ENCODE results near the gene PANK3. TPM values are rescaled to one million over a fixed set of nuclear protein-coding genes. Genes with fewer than 3 reads are reported as not detected.
A peak's percentile ranks its signal among the peaks of the same experiment; 100 is the strongest.
"Not testable (repeated sequence)": the region's sequence is repeated elsewhere in the genome, so short reads cannot be mapped to it uniquely, and the experiment has no call there.

Gene PANK3
- total and polyA plus RNA-seq, 5 donors, result 5.3 to 38.6 (median 32.6) TPM

- intact Hi-C loops (cut with DNase I), result no loop called here
- 17% methylated on average over 3 of the region's 3 CpGs for WGBS
- ATAC-seq, result no peak
These were observed 1.2 kb downstream of the PANK3 start for GRCh38 chr5:168578006-168578405.

GRCh38 chr5:168575391-168576372 is 3.5 kb downstream of the PANK3 start:
- Histone ChIP-seq H3K27me3 (ENCODE audit: control insufficient read depth, insufficient read depth) (no peaks in the 10 kb centered on the region), H3K4me3 (ENCODE audit: low read length) (no peak overlapping the region), H3K9me3 (ENCODE audit: control insufficient read depth, low read length) (no peaks in the 10 kb centered on the region), H3K4me1 (ENCODE audit: control insufficient read depth, insufficient read depth, low read length) (peaks cover 3% of the 10 kb centered on the region), H3K27ac (ENCODE audit: low read length) (no peak overlapping the region)
- 82% methylated on average over 7 of the region's 7 CpGs for WGBS
- DNase-seq, result no peak
- intact Hi-C loops (cut with DNase I), result no loop called here
- ATAC-seq, result no peak

More at GRCh38 chr5:168578006-168578405, 1.2 kb downstream of the PANK3 start:
- Histone ChIP-seq H3K4me1 (ENCODE audit: control insufficient read depth, insufficient read depth, low read length) (no peaks in the 10 kb centered on the region), H3K27ac (ENCODE audit: low read length) (peak overlapping the region; percentile 17), H3K27me3 (ENCODE audit: control insufficient read depth, insufficient read depth) (no peaks in the 10 kb centered on the region), H3K9me3 (ENCODE audit: control insufficient read depth, low read length) (no peaks in the 10 kb centered on the region), H3K4me3 (ENCODE audit: low read length) (peak overlapping the region; percentile 96)
- DNase-seq, result no peak

- H3K4me1 ChIP-seq (ENCODE audit: control insufficient read depth, insufficient read depth, low read length); H3K4me3 ChIP-seq (ENCODE audit: low read length); H3K9me3 ChIP-seq (ENCODE audit: control insufficient read depth, low read length); ATAC-seq; DNase-seq; H3K27me3 ChIP-seq (ENCODE audit: control insufficient read depth, insufficient read depth); H3K27ac ChIP-seq (ENCODE audit: low read length); intact Hi-C loops (cut with DNase I): not testable (repeated sequence)
- WGBS, result 98% methylated on average over 1 of the region's 1 CpG
These were observed 5.0 kb downstream of the PANK3 start for GRCh38 chr5:168574156-168574555.

GRCh38 chr5:168573663-168574062 is 5.5 kb downstream of the PANK3 start:
- H3K27me3 ChIP-seq (ENCODE audit: control insufficient read depth, insufficient read depth); H3K9me3 ChIP-seq (ENCODE audit: control insufficient read depth, low read length); DNase-seq; H3K27ac ChIP-seq (ENCODE audit: low read length); ATAC-seq; H3K4me3 ChIP-seq (ENCODE audit: low read length); H3K4me1 ChIP-seq (ENCODE audit: control insufficient read depth, insufficient read depth, low read length); intact Hi-C loops (cut with DNase I): not testable (repeated sequence)
- WGBS, result 97% methylated on average over 1 of the region's 3 CpGs

- Histone ChIP-seq H3K27ac (ENCODE audit: low read length) (no peak overlapping the region), H3K4me1 (ENCODE audit: control insufficient read depth, insufficient read depth, low read length) (peaks cover 3% of the 10 kb centered on the region), H3K4me3 (ENCODE audit: low read length) (no peak overlapping the region), H3K27me3 (ENCODE audit: control insufficient read depth, insufficient read depth) (no peaks in the 10 kb centered on the region), H3K9me3 (ENCODE audit: control insufficient read depth, low read length) (no peaks in the 10 kb centered on the region)
- no peak for ATAC-seq
- 84% methylated on average over 11 of the region's 11 CpGs for WGBS
- DNase-seq, result no peak
- intact Hi-C loops (cut with DNase I), result no loop called here
These were observed 8.5 kb downstream of the PANK3 start for GRCh38 chr5:168570490-168571328.

GRCh38 chr5:168568738-168569137 is 10.4 kb downstream of the PANK3 start:
- 94% methylated on average over 6 of the region's 6 CpGs for WGBS
- DNase-seq (no peak), ATAC-seq (no peak)
- Histone ChIP-seq H3K9me3 (ENCODE audit: control insufficient read depth, low read length) (no peaks in the 10 kb centered on the region), H3K4me1 (ENCODE audit: control insufficient read depth, insufficient read depth, low read length) (peaks cover 3% of the 10 kb centered on the region), H3K4me3 (ENCODE audit: low read length) (no peak overlapping the region), H3K27me3 (ENCODE audit: control insufficient read depth, insufficient read depth) (no peaks in the 10 kb centered on the region), H3K27ac (ENCODE audit: low read length) (no peak overlapping the region)
- intact Hi-C loops (cut with DNase I), result no loop called here

GRCh38 chr5:168563959-168564358 is 15.2 kb downstream of the PANK3 start:
- H3K4me1 ChIP-seq (ENCODE audit: control insufficient read depth, insufficient read depth, low read length), result no peaks in the 10 kb centered on the region
- H3K27me3 ChIP-seq (ENCODE audit: control insufficient read depth, insufficient read depth), result no peaks in the 10 kb centered on the region
- no peaks in the 10 kb centered on the region for H3K9me3 ChIP-seq (ENCODE audit: control insufficient read depth, low read length)
- no peak overlapping the region for H3K27ac ChIP-seq (ENCODE audit: low read length)
- intact Hi-C loops (cut with DNase I), result no loop called here
- WGBS, result 92% methylated on average over 1 of the region's 1 CpG
- no peak for ATAC-seq
- DNase-seq, result no peak
- H3K4me3 ChIP-seq (ENCODE audit: low read length), result no peak overlapping the region

GRCh38 chr5:168562279-168562678 is 16.9 kb downstream of the PANK3 start:
- intact Hi-C loops (cut with DNase I), result no loop called here
- DNase-seq, result no peak

GRCh38 chr5:168557389-168557788 is 21.8 kb downstream of the PANK3 start:
- Histone ChIP-seq H3K4me1 (ENCODE audit: control insufficient read depth, insufficient read depth, low read length) (peaks cover 4% of the 10 kb centered on the region), H3K27ac (ENCODE audit: low read length) (no peak overlapping the region), H3K4me3 (ENCODE audit: low read length) (no peak overlapping the region), H3K9me3 (ENCODE audit: control insufficient read depth, low read length) (no peaks in the 10 kb centered on the region), H3K27me3 (ENCODE audit: control insufficient read depth, insufficient read depth) (no peaks in the 10 kb centered on the region)
- DNase-seq, result no peak
- ATAC-seq, result no peak
- intact Hi-C loops (cut with DNase I), result no loop called here
- WGBS, result 95% methylated on average over 2 of the region's 2 CpGs

More at GRCh38 chr5:168562279-168562678, 16.9 kb downstream of the PANK3 start:
- no peak overlapping the region for H3K27ac ChIP-seq (ENCODE audit: low read length)
- H3K27me3 ChIP-seq (ENCODE audit: control insufficient read depth, insufficient read depth), result no peaks in the 10 kb centered on the region
- no peaks in the 10 kb centered on the region for H3K4me1 ChIP-seq (ENCODE audit: control insufficient read depth, insufficient read depth, low read length)
- no peak for ATAC-seq
- 70% methylated on average over 2 of the region's 2 CpGs for WGBS
- H3K4me3 ChIP-seq (ENCODE audit: low read length), result no peak overlapping the region
- no peaks in the 10 kb centered on the region for H3K9me3 ChIP-seq (ENCODE audit: control insufficient read depth, low read length)

- Histone ChIP-seq H3K27me3 (ENCODE audit: control insufficient read depth, insufficient read depth) (no peaks in the 10 kb centered on the region), H3K4me1 (ENCODE audit: control insufficient read depth, insufficient read depth, low read length) (peaks cover 5% of the 10 kb centered on the region), H3K9me3 (ENCODE audit: control insufficient read depth, low read length) (no peaks in the 10 kb centered on the region), H3K4me3 (ENCODE audit: low read length) (no peak overlapping the region), H3K27ac (ENCODE audit: low read length) (no peak overlapping the region)
- ATAC-seq (no peak), DNase-seq (no peak)
- intact Hi-C loops (cut with DNase I), result no loop called here
- 88% methylated on average over 2 of the region's 2 CpGs for WGBS
These were observed 25.6 kb downstream of the PANK3 start for GRCh38 chr5:168553377-168554130.
